GM04503 (cell line): ENCODE results near the gene EFCAB5.
"Not testable (repeated sequence)": the region's sequence is repeated elsewhere in the genome, so short reads cannot be mapped to it uniquely, and the experiment has no call there.

Experiments used
- DNase-seq: peaks from one replicate; pipeline ENCODE4 v3.0.0-alpha.2; 2012; ENCODE audit warnings: low read depth

The EFCAB5 gene

DNA sequence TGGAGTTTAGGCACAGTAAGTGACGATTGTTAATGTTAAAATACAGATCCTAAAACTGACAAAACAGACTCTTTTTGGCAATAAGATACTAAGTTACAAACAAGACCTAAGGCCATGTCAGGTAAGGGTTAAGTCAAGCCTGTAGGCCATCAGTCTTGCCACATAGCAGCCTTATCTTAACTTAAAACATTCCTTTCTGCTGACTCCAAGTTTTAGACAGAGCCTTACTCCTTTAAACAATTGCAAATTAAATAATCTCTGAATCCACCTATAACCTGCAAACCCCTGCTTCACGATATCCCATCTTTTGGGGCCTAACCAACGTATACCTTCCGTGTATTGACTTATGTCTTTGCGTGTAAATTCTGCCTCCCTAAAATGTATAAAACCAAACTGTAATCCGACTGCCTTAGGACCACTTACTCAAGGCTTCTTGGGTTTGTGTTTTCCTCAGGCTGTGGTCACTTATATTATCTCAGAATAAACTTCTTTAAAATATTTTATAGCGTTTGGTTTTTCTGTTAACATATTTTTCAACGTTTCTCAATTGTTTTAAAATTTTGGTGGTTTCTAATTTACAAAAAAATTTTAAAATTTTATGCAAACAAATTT, 64.4 kb downstream of the EFCAB5 start:
- no peak for DNase-seq

DNA sequence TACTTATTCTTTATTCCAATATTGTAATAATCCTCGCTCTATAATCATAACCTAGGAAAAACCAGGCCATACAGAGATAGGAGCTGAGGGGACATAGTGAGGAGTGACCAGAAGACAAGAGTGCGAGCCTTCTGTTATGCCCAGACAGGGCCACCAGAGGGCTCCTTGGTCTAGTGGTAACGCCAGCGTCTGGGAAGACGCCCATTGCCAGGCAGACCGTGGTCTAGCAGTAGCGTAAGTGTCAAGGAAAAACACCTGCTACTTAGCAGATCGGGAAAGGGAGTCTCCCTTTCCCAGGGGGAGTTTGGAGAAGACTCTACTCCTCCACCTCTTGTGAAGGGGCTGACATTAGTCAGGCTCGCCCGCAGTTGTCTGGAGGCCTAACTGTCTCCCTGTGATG, 70.5 kb downstream of the EFCAB5 start:
- not testable (repeated sequence) for DNase-seq

DNA sequence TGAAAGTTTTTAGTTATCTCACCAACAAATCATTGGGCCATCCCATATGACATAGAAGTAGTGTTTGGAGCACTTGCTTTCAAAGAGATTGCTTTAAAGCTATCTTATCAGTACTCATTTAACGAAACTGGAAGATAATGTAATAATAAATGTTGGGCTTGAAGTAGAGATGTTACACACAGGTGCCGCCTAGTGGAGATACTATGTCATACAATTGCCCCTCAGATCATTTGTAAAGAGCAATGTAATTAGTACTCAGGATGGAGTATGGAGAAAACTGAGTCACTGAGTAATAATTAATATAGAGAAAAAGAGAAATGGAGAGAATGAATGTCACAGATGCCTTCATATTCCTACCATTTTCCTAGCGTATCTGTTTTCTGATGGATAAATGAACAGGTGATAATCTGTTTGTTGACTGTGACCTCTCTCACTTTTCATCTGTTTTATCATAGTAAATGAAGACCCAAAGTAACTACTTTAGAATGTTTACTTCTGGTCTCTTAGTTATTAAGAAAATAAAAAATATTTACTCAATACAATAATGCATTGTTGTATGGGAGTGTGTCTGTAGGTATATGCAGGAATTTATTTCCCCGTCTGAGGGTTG, 80.4 kb downstream of the EFCAB5 start:
- DNase-seq = no peak

DNA sequence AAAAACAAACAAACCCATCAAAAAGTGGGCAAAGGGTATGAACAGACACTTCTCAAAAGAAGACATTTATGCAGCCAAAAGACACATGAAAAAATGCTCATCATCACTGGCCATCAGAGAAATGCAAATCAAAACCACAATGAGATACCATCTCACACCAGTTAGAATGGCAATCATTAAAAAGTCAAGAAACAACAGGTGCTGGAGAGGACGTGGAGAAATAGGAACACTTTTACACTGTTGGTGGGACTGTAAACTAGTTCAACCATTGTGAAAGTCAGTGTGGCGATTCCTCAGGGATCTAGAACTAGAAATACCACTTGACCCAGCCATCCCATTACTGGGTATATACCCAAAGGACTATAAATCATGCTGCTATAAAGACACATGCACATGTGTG, 83.9 kb downstream of the EFCAB5 start:
- not testable (repeated sequence) for DNase-seq

DNA sequence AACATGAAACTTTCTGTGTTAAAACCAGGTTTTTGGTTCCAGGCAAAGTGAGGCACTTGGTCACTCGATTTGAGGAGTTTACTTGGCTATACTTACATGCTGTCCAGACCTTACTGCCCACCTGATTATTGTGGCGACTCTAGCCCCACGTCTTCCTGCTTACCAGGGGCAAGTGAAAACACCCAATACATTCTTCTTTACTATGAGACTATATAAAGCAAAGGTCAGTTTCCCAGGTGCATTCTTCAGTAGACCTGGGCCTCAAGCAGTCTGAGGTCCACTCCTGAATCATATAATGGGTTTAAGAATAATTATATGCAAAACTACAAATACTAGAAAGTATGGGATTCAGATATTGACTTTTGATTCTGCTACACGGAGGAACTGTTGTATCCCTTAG, 86.2 kb downstream of the EFCAB5 start:
- no peak for DNase-seq

DNA sequence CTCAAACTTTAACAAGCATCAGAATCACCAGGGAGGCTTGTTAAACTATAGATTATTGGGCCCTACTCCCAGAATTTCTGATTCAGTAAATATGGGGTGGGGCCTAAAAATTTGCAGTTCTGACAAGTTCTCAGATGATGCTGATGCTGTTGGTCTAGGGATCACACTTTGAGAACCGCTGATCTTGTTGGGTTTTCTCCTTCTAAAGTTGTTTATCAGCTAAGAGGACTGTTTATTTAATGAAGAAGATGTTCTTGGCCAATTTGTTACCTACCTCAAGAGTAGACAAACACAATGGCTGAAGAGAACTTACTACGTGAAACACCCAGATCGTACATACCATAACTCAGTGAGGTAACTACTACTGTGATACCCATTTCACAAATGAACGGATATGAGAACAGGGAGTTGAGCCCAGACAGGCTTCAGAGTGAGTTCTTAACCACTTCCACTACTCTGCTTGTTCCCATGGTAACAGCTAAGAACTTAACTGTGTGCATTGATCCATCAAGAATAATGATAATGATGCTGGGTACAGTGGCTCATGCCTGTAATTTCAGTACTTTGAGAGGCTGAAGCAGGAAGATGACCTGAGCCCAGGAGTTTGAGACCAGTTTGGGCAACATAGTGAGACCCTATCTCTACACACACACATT, 89.9 kb downstream of the EFCAB5 start:
- DNase-seq = no peak

DNA sequence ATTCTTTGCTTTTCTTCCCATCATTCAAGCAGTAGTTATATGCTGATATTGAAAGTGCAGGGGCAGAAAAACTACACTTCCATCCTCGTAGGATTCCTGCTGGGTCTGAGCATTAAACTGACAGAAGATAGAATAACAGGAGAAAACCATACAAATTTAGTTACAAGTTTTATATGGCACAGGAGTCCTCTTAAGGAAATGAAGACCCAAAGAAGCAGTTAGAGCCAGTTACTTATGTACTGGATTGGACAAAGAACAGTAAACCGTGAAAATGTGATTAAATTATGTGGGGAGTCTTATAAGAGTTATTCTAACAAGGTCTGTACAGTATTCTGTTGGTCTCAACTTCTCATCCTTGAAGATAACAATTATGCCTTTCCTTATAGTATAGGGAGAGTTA, 93.9 kb downstream of the EFCAB5 start:
- DNase-seq = no peak

DNA sequence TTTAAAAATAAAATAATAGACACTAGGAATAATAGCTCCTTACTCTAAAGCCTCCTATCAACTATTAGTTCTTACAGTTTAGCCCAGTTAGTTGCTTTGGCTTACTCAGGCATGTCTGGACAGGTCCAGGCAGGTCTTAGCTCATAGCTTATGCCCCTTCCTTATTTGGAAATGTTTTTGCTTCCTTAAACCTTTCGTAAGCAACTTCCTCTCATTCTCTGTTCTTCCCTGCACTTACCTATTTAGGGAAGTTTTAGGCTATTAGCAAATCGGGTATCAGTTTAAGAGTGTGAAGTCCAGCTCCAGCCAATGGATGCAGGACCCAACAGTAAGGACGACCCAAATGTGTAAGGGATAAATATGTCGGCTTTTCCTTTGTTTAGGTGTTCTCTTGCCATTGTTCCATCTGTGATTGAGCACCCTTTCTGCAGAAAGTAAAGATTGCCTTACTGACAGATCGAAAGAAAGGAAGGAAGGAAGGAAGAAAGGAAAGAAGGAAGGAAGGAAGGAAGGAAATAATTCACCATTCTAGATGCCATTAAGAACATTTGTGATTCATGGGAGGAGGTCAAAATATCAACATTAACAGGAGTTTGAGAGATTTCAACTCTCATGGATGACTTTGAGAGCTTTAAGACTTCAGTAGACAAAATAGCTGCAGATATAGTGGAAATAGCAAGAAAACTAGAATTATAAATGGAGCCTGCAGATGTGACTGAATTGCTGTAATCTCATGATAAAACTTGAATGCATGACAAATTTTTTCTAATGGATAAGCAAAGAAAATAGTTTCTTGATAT, 99.5 kb downstream of the EFCAB5 start:
- DNase-seq = peak; percentile 1

DNA sequence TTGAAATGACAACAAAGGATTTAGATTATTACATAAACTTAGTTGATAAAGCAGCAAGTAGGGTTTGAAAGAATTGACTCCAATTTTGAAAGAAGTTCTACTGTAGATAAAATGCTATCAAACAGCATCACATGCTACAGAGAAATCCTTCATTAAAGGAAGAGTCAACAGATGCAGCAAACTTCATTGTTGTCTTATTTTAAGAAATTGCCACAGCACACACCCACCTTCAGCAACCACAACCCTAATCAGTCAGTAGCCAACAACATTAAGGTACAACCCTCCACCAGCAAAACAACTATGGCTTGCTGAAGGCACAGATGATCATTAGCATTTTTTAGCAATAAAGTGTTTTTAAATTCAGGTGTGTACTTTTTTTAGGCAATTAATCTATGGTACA, 100.1 kb downstream of the EFCAB5 start:
- no peak for DNase-seq

DNA sequence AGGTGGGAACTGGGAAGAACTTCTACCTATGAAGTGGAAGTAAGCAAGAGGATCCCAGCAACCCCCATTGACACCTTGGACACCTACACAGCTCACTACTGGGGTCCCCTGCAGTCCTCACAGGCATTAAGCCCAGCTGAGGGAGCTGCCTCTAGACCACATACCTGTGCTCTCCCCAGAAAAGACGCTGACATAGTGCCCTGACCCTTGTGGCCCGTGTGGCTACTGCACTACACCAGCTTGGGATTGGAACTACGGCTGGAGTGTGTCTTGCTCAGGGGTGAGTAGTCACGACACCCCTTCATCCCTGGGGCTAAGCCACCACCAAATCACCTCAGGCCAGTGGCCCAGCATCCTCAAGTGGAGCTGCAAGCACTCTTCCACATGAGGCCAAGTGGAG, 120.9 kb downstream of the EFCAB5 start:
- DNase-seq = no peak

DNA sequence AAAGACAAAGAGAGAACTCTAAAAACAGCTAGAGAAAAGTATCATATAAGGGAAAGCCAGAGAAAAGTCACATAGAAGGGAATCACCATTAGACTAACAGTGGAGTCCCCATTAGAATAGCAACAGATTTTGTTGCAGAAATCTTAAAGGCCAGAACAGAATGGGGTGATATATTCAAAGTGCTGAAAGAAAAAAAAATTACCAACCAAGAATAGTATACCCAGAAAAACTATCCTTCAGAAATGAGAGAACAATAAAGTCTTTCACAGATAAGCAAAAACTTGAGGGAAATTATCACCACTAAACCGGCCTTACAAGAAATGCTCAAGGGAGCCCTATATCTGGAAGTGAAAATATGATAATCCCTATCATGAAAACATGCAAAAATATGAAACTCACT, 123.3 kb downstream of the EFCAB5 start:
- no peak for DNase-seq

DNA sequence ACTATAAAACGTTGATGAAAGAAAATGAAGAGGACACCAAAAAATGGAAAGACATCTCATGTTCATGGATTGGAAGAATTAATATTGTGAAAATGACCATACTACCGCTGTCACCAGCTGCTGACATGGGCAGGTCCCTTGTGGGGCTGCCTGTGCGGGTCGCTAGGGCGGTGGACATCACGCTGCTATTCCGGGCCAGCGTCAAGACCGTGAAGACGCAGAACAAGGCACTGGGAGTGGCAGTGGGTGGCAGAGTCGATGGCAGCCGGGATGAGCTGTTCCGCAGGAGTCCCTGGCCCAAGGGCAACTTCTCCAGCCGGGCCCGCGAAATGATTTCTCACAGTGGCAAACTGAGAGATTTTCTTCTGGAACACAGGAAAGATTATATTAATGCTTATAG, 127.0 kb downstream of the EFCAB5 start:
- no peak for DNase-seq

DNA sequence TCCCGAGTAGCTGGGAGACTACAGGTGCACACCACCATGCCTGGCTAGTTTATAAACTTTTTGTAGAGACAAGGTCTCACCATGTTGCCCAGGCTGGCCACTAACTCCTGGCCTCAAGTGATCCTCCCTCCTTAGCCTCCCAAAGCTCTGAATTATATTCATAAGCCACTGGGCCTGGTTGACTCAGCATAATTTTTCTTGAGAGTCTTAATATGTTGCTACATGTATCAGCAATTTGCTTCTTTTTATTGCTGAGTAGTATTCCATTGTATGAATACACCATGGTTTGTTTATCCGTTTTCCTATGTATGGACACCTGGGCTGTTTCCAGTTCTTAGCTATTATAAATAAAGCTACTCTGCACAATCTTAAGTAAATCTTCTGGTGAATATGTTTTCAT, 132.8 kb downstream of the EFCAB5 start:
- DNase-seq = no peak

DNA sequence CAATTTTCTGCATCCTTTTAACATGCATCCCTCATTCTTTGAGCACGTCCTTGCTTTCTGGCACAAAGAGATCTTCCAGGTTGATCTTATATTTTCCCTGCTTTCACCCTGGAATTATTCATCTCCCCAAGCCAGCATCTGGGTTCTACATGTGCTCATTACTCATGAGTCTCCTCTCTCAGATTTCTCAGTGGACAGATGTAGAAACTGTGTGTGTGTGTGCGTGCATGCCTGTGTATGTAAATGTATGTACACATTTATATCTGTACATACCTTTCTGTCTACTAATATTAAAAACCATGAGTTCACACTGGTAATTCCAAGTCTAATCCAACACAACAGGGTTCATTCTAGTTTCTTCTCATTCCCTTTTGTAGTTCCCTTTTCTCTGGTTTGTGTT, 133.3 kb downstream of the EFCAB5 start:
- DNase-seq = no peak

DNA sequence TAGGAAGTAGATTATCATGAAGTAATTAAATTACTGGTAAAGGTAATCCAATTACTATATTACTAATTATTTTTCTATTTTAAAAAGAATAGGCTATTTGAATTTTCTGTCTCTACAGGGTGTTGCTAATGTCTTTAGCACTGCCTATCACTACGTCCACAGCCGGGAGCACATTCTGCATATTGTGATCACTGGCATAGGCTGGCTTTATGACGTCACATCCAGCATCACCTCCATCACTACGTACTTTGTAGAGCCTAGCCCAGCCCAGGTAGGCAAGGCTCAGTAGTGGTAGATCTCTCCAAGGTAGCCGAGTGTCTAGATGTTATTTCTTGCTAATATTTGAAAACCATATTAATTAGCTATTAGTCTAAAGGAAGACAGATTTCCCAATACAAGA, 141.3 kb downstream of the EFCAB5 start:
- no peak for DNase-seq

DNA sequence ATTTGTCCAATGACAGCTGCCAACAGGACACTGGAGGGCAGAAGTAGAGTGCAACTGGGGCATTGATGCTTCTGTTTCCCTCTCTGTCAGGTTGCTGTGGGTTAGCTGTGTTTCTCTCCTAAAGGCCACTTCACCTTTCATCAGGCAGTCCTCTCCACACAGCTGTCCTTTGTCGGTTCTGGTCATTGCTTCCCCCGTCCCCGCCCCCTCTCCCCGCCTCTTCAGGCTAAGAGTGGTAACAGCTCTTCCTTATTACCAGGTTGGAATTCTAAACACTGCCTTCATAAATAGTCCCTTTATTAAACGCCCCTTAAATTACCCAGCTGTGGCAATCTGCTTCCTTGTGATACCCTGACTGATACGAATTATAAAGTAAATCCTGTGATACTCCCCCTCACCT, 143.4 kb downstream of the EFCAB5 start:
- no peak for DNase-seq

DNA sequence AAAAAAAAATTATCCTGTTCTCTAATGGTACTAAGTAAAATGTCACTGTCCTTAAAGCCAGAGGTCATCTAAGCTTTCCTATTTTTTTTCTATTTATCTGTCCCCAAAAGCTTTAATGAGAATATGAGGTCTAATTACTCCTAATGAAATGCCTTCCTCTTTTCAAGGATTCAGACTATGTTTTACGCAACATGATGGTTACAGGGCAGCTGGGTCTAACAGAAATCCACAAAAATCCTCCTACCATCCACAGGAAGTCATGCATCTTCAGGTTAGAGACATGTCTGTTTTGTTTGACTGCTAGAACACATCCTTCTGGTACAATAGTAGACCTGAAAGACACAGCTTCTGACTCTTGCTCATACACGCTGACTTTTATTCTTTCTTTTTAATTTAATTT, 145.5 kb downstream of the EFCAB5 start:
- no peak for DNase-seq

DNA sequence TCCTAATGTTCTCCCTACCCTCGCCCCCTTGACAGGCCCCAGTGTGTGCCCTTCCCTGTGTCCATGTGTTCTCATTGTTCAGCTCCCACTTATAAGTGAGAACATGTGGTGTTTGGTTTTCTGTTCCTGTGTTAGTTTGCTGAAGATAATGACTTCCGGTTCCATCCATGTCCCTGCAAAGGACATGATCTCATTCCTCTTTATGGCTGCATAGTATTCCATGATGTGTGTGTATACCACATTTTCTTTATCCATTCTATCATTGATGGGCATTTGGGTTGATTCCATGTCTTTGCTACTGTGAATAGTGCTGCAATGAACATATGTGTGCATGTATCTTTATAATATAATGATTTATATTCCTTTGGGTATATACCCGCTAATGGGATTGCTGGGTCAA, 146.0 kb downstream of the EFCAB5 start:
- DNase-seq = not testable (repeated sequence)

DNA sequence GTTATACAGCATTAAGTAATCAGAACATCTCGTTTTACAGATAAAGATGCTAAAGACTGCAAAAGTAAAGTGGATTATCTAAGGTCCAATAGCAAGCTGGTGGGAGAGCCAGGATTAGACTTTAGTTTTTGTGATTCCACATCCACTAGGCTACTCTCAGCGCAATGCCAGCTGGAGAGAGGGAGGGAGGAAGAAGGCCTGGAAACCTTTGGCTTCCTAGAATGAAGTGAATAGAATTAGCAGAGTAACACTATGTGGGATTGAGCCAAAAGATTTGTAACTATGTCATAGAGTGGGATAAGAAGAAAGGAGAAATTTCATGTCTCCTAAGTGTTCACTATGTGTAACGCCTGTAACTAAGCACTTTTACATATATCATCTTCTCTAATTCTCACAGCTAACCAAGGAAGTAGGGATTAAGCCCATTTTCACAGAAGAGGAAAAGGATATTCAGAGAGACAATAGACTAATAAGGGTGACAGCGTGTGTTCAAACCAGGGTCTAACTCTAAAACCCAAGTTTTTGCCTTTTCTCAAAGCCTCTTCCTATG, 149.8 kb downstream of the EFCAB5 start:
- no peak for DNase-seq

DNA sequence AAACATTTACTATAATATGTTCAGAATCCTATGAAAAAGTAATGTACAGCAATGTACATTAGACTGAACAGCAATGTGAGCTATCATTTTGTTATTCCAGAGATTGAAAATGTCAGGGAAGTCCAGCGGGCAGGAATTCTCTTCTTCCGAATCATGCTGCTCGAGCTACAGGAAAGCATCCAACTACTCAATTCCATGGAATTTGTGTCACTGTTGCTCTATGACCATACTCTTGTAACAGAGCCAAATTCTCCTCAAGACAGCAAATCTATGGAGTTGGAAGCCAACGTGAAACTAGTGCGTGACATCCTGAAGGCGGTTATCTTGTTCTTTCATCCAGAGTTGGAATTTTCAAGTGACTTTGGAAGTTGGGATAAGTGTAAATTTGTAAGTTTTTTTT, 150.3 kb downstream of the EFCAB5 start:
- DNase-seq = peak; percentile 71

DNA sequence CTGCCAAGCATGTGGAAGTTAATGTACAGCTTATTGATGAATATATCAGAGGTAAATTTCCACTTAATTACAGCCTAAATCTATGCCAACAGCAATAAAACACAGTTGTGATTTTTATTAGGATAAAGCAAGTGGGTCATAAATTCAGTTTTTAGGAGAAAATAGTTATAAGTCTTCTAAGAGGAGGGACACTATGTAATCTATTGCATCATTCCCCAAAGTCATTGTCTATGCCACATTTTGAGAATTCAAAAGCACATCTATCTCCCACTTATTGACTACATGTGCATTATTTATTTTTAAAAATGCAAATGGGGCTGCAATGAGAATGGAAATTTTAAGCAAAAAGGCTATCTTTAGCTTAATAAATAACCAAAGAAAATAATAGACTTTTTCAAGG, 151.5 kb downstream of the EFCAB5 start:
- DNase-seq = no peak

DNA sequence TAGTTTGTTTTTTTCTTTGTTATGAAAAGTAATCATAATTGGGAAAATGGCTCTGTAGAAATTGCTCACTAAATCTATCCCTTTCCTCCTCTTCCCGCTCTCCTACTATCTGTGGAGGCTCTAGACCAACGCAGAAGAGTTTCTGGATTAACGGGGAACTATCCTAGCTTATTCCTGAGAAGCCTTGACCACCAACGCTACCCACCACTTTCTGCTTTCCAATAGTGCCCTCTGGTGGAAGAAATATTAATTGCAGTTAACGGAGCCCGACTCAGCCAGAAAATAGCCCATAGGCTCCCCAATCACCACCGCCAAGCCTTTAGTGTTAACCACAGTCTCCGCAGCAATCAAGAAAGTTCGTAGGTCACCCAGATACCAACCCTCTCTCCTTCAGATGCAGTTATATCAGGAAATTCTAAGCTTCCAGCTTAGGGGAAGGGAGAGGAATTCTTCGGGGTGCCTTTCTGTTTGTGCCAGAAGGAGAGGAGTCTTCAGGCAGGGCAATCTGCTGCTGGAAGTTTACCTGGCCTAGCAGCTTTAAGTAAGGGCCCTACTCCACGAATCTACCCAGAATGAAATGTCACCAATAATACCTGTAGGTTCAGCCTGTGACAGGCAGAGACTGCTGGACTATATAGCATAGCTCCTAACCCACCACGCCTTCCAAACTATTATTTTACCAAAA, 152.2 kb downstream of the EFCAB5 start:
- DNase-seq = no peak
